Measurements from ENCODE around the gene PRAC2.

- TF ChIP-seq CTCF (IDR thresholded peaks at IDR 0.05) (no peak), POLR2A (IDR thresholded peaks at IDR 0.05) (no peak)
These were observed 2.5 kb upstream of the PRAC2 start for GRCh38 chr17:48720266-48721008.

Data from body of pancreas (tissue), 4 donors.